Forelimb muscle (tissue), 1 donor: ENCODE results near the gene FDPS. TPM values are rescaled to one million over a fixed set of nuclear protein-coding genes. Genes with fewer than 3 reads are reported as not detected.

ENCODE experiments used
- polyA plus RNA-seq: library from polyadenylated mRNA; unstranded; fragments of 120-200 nt; gene quantifications from one replicate; pipeline ENCODE4 v1.2.1, GENCODE V29; 2013; ENCODE audit not compliant: insufficient read length

FDPS gene
- polyA plus RNA-seq, 1 donor: 115 TPM

Other genes with a start within 250 kb of the FDPS start
- 6.5 TPM for gene EFNA4, start 245.1 kb upstream of the FDPS start, polyA plus RNA-seq
- 2.1 TPM for gene EFNA3, start 230.0 kb upstream of the FDPS start, polyA plus RNA-seq
- gene EFNA1, start 181.0 kb upstream of the FDPS start, polyA plus RNA-seq: 20.6 TPM
- 18.6 TPM for gene SLC50A1, start 173.0 kb upstream of the FDPS start, polyA plus RNA-seq
- 23.9 TPM for gene DPM3, start 168.3 kb upstream of the FDPS start, polyA plus RNA-seq
- gene KRTCAP2, start 135.6 kb upstream of the FDPS start, polyA plus RNA-seq: 85.3 TPM
- gene TRIM46, start 135.0 kb upstream of the FDPS start, polyA plus RNA-seq: 0.46 TPM
- gene THBS3, start 101.0 kb upstream of the FDPS start, polyA plus RNA-seq: 63.0 TPM
- gene MTX1, start 100.2 kb upstream of the FDPS start, polyA plus RNA-seq: 16.9 TPM
- 16.3 TPM for gene ENTREP3, start 53.4 kb upstream of the FDPS start, polyA plus RNA-seq
- gene SCAMP3, start 46.5 kb upstream of the FDPS start, polyA plus RNA-seq: 44.4 TPM
- gene CLK2, start 35.4 kb upstream of the FDPS start, polyA plus RNA-seq: 37.0 TPM
- 4.3 TPM for gene HCN3, start 31.4 kb upstream of the FDPS start, polyA plus RNA-seq
- gene PKLR, start 7.4 kb upstream of the FDPS start, polyA plus RNA-seq: 0.09 TPM
- gene RUSC1, start 12.0 kb downstream of the FDPS start, polyA plus RNA-seq: 27.9 TPM